HepG2 (cell line): ENCODE results near the gene CLDN19. TPM values are rescaled to one million over a fixed set of nuclear protein-coding genes. Genes with fewer than 3 reads are reported as not detected.

Experiments
- ARNT ChIP-seq: fragments of 450-650 bp; IDR thresholded peaks from 2 replicates; pipeline ENCODE4 v1.6.1; 2017
- CREB1 ChIP-seq, 2 experiments: fragments of 450-650 bp in 1 of 2; IDR thresholded peaks; 2 replicates each; pipeline ENCODE4 v1.6.1; 2016 to 2017; ENCODE audit warnings: control low read depth in 1 of 2, mild to moderate bottlenecking in 1 of 2, missing compliant biosample characterization in 1 of 2, missing genetic modification characterization in 1 of 2
- HIVEP1 ChIP-seq: sonication (generic); formaldehyde crosslinking; IDR thresholded peaks from 2 replicates; pipeline ENCODE4 v1.4.0; 2020; ENCODE audit warnings: mild to moderate bottlenecking, missing genetic modification reagents
- IRF2 ChIP-seq: IDR thresholded peaks from 2 replicates; pipeline ENCODE4 v1.6.1; 2018; ENCODE audit warnings: missing genetic modification reagents, missing compliant biosample characterization
- NFE2 ChIP-seq: sonication (generic); formaldehyde crosslinking; IDR thresholded peaks from 2 replicates; pipeline ENCODE4 v1.4.0; 2020; ENCODE audit warnings: missing genetic modification reagents
- NFKB2 ChIP-seq: sonication (generic); formaldehyde crosslinking; IDR thresholded peaks from 2 replicates; pipeline ENCODE4 v1.4.0; 2020; ENCODE audit warnings: missing genetic modification reagents, borderline replicate concordance
- RELA ChIP-seq: sonication (generic); formaldehyde crosslinking; IDR thresholded peaks from 2 replicates; pipeline ENCODE4 v1.4.0; 2020; ENCODE audit warnings: missing genetic modification reagents
- SMARCE1 ChIP-seq: fragments of 450-650 bp; IDR thresholded peaks from 2 replicates; pipeline ENCODE4 v1.6.1; 2017; ENCODE audit warnings: borderline replicate concordance
- SP2 ChIP-seq: sonication (generic); formaldehyde crosslinking; IDR thresholded peaks from 2 replicates; pipeline ENCODE4 v1.5.1; 2020; ENCODE audit warnings: mild to moderate bottlenecking, missing genetic modification reagents
- TBX2 ChIP-seq: sonication (generic); formaldehyde crosslinking; IDR thresholded peaks from 2 replicates; pipeline ENCODE4 v1.5.0; 2020; ENCODE audit warnings: missing genetic modification reagents, mild to moderate bottlenecking, borderline replicate concordance
- TP53 ChIP-seq: sonication (generic); formaldehyde crosslinking; conservative IDR thresholded peaks from 2 replicates; pipeline ENCODE4 v1.4.0; 2020; ENCODE audit warnings: missing genetic modification reagents
- ZBTB49 ChIP-seq: sonication (generic); formaldehyde crosslinking; IDR thresholded peaks from 2 replicates; pipeline ENCODE4 v1.4.0; 2020; ENCODE audit warnings: missing genetic modification reagents, borderline replicate concordance
- ZNF160 ChIP-seq: sonication (generic); formaldehyde crosslinking; IDR thresholded peaks from 2 replicates; pipeline ENCODE4 v1.8.0; 2022; ENCODE audit warnings: mild to moderate bottlenecking, inconsistent platforms, missing genetic modification reagents
- ZNF326 ChIP-seq: sonication (generic); formaldehyde crosslinking; IDR thresholded peaks from 2 replicates; pipeline ENCODE4 v1.4.0; 2020; ENCODE audit warnings: missing genetic modification reagents, borderline replicate concordance
- ZNF333 ChIP-seq: sonication (generic); formaldehyde crosslinking; IDR thresholded peaks from 2 replicates; pipeline ENCODE4 v1.4.0; 2020; ENCODE audit warnings: mild to moderate bottlenecking, missing genetic modification reagents, borderline replicate concordance
- ZNF362 ChIP-seq: sonication (generic); formaldehyde crosslinking; IDR thresholded peaks from 2 replicates; pipeline ENCODE4 v1.4.0; 2020; ENCODE audit warnings: missing genetic modification reagents, mild to moderate bottlenecking, borderline replicate concordance
- ZNF543 ChIP-seq: sonication (generic); formaldehyde crosslinking; IDR thresholded peaks from 2 replicates; pipeline ENCODE4 v1.4.0; 2020; ENCODE audit warnings: mild to moderate bottlenecking, missing genetic modification reagents
- ZNF710 ChIP-seq: sonication (generic); formaldehyde crosslinking; IDR thresholded peaks from 2 replicates; pipeline ENCODE4 v1.5.0; 2020; ENCODE audit warnings: mild to moderate bottlenecking, missing genetic modification reagents, borderline replicate concordance
- ZNF879 ChIP-seq: sonication (generic); formaldehyde crosslinking; IDR thresholded peaks from 2 replicates; pipeline ENCODE4 v1.8.1; 2023; ENCODE audit warnings: missing genetic modification reagents
- ZNF883 ChIP-seq: sonication (generic); formaldehyde crosslinking; IDR thresholded peaks from 2 replicates; pipeline ENCODE4 v1.5.1; 2020; ENCODE audit warnings: mild to moderate bottlenecking, missing genetic modification reagents; ENCODE audit errors: not compliant biosample characterization
- ZXDC ChIP-seq: sonication (generic); formaldehyde crosslinking; IDR thresholded peaks from 2 replicates; pipeline ENCODE4 v1.5.0; 2020; ENCODE audit warnings: mild to moderate bottlenecking, missing genetic modification reagents
- polyA plus RNA-seq, 8 experiments: library from polyadenylated mRNA; depleted of rRNA in 3 of 8; stranded (reverse) in 7 of 8; unstranded in 1 of 8; fragments of >200 nt; fragmentation: Illumina TruSeq in 4 of 8; extraction: Trizol in 4 of 8; gene quantifications; 2 replicates each; pipeline versions ENCODE4 v1.2.1 to v1.2.3, GENCODE V29; 2011 to 2016; ENCODE audit warnings: low read depth in 4 of 8, missing spikeins in 1 of 8, mixed read lengths in 1 of 8; ENCODE audit not compliant: insufficient read depth in 1 of 8
- total RNA-seq, 5 experiments: library from RNA; depleted of rRNA; stranded (reverse); fragments of >200 nt; fragmentation: Illumina TruSeq; extraction: Trizol; gene quantifications; 2 replicates each; pipeline ENCODE4 v1.2.3, GENCODE V29; 2016; ENCODE audit warnings: low read depth in 1 of 5

Gene CLDN19
- total and polyA plus RNA-seq, 2 of the 13 experiments (the other 11 are each of a cell fraction or from before 2014, with no cell fraction given) = 5.0 to 7.6 TPM

- no peak for TF ChIP-seq ZNF879
- TF ChIP-seq TBX2 (CRISPR knock-in tag) = 0 out of 2 replicates have a peak, but pooled peaks have one; percentile 17
- TF ChIP-seq ZNF710 (CRISPR knock-in tag) = no peak
- no peak for TF ChIP-seq HIVEP1 (CRISPR knock-in tag)
- TF ChIP-seq IRF2 (CRISPR knock-in tag) = peak; percentile 32; the same call in 1 of the 2 replicates
- no peak for TF ChIP-seq ZBTB49 (CRISPR knock-in tag)
- TF ChIP-seq SMARCE1 = no peak
- TF ChIP-seq ZNF160 (CRISPR knock-in tag) = no peak
- no peak for TF ChIP-seq TP53 (CRISPR knock-in tag)
- no peak for TF ChIP-seq SP2 (CRISPR knock-in tag)
- TF ChIP-seq ZNF362 (CRISPR knock-in tag) = no peak
- TF ChIP-seq RELA (CRISPR knock-in tag) = no peak
- TF ChIP-seq CREB1 (IDR thresholded peaks at IDR 0.05) = peak; percentile 54
- peak; percentile 38; the same call in 1 of the 2 replicates for TF ChIP-seq CREB1 (CRISPR knock-in tag; IDR thresholded peaks at IDR 0.05)
- peak; percentile 73; the same call in 1 of the 2 replicates for TF ChIP-seq ZXDC
- no peak for TF ChIP-seq ZNF883 (CRISPR knock-in tag)
- TF ChIP-seq NFE2 (CRISPR knock-in tag) = no peak
- TF ChIP-seq ZNF326 = no peak
- TF ChIP-seq ARNT = no peak
- no peak for TF ChIP-seq NFKB2 (CRISPR knock-in tag)
- peak; percentile 28; the same call in 1 of the 2 replicates for TF ChIP-seq ZNF333 (CRISPR knock-in tag)
- TF ChIP-seq ZNF543 = no peak
Observed at GRCh38 chr1:42765832-42766740, 26.1 kb upstream of the CLDN19 start (continued).
